Measurements from ENCODE around the gene ODF4.
"Not testable (repeated sequence)": the region's sequence is repeated elsewhere in the genome, so short reads cannot be mapped to it uniquely, and the experiment has no call there.

The ODF4 gene

DNA sequence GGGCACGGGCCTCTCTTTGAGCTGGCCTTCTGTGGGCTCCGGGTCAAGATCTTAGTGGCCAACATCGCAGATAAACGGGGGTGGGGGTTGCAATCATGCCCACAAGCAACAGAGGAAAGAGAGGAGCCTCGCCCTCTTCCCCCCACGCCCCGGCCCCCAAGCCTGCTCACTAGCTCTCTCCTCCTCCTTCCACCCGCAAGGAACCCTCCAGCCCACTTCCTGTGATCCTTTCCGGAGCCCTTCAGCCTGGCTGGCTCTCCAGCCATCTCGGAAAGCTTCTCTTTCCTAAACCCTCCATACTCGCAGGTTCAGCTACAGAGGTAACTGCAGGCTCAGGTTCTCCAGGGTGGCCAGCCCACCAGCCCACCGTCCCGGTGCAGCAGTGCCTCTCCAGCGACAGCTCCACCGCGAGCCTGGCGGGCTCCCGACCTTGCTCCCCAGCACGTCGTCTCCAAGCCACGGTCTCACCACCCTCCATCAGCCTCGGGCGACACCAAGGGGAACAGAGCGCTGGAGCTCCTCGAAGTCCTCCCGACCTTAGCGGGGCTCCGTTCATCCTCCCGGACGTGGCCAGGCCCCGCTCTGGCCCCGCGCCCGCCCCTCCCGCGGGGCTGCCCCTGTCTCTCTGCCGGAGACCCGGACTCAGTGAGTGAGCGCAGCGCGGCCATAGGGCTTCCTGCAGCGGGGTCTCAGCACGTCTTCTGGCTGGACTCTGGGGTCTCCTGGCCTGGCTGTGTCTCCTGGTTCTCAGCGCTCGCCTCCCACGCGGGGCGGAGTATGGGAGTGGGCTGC is 12.9 kb upstream of the ODF4 start:
- FAIRE-seq, result no peak

DNA sequence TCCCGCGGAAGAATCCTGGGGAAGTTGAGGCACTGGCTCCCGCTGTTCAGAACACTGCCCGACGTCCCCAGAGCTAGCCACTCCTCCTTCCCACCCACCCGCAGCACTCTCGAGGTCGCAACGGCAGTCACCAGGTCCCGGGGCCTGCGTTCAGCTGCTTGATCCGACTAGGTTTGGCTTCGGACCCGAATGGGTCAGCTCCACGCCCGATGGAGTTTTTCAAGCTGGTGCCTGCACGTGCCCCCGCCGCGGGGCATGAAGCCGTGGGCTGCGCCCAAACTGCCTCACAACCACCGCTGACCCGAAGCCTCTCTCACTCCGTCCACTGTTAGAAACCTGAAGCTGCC is 12.4 kb upstream of the ODF4 start:
- no peak for FAIRE-seq

More for the DNA sequence above, 12.9 kb upstream of the ODF4 start:
- DNase-seq (ENCODE audit: low spot score), result no peak

DNA sequence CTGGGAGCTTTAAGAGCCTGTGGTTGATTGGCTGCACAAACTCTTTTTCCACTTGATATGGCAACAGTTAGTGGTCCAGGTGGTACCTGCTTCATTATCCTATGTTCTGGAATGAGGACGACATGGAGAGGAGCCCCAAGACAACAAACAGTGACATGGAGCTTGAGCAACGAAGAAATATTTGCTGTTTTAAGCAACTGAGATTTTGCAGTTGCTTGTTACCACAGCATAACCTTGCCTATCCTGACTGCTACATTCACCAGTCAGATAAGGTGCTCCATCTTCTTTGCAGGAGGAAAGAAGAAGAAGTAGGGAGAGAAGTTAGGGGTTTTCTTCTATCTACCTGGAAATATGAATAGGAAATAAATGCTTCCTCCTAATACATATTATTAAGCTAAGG is 7.5 kb upstream of the ODF4 start:
- DNase-seq (ENCODE audit: low spot score) (no peak), FAIRE-seq (no peak)

More for the DNA sequence above, 12.4 kb upstream of the ODF4 start:
- DNase-seq (ENCODE audit: low spot score), result no peak

DNA sequence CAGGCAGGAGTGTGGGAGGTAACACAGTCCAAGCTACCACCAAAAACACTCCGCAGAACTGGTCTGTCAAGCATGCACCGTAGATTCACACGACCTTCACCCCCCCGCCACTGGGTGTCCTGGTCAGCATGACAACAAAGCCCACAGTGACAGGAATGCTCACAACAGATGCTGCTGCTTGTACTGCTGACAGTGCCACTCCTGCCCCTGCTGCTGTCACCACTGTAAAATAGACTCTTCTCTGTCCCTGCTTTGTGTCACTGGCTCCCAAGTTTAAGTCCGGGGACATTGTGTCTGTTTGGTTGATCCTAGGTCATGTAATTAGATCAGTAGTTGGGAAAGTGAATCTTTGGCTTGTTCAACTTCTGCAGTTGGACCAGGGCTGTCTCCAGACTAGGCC is 7.0 kb upstream of the ODF4 start:
- DNase-seq (ENCODE audit: low spot score), result no peak
- no peak for FAIRE-seq

DNA sequence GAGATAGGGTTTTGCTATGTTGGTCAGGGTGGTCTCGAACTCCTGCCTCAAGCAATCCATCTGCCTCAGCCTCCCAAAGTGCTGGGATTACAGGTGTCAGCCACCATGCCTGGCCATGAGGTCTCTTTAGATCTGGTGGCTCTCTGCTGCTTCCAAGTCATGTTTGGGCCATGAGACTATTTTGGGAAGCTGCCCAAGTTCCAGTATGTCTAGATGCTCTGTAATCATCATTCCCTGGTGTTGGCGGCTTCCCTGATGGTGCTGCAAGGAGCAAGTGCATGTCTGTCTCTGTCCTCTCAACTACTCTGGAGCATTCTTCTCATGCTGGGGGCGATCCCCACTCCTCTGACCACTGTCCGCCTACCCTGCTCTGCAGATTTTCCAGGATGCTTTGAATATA is 6.4 kb upstream of the ODF4 start:
- FAIRE-seq (no peak), DNase-seq (ENCODE audit: low spot score) (no peak)

DNA sequence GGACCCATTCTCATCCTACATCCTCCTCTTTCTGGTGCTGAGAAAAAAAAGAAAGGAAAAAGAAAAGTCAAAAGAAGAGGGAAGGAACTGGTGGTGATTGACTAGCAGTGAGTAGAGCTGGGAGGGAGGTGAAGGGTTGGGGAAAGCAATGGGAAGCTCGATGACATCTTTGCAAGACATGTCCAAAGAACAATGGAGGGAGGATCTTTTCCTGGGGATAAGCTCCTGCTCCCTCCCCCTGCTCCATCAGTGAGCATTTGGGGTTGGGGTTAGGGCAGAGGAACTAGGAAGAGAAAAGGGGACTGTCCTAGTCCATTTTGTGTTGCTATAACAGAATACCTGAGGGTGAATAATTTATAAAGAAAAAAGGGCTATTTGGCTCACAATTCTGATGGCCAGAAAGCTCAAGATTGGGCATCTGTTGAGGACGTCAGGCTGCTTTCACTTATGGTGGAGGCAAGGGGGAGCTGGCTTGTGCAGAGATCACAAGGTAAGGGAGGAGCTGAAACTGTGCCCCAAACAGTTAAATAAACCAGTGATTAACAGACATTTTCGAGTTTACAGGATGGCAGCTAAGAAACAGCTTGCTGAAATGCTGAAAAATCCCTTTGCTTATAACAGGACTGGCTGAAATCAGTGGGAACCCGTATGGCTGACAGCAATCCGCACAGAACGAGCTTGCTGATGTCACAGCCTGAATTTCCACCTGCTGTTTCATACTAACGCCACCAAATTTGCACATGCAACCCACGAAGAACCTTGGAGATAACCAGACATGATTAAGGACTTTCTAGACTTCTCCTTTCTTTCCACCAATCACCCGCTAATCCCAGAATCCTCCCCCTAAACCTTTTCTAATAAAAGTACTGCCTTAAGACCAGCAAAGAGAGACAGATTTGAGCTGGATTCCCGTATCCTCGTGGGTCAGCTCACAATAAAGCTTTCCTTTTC is 1.6 kb upstream of the ODF4 start:
- no peak for DNase-seq (ENCODE audit: low spot score)
- FAIRE-seq, result no peak

DNA sequence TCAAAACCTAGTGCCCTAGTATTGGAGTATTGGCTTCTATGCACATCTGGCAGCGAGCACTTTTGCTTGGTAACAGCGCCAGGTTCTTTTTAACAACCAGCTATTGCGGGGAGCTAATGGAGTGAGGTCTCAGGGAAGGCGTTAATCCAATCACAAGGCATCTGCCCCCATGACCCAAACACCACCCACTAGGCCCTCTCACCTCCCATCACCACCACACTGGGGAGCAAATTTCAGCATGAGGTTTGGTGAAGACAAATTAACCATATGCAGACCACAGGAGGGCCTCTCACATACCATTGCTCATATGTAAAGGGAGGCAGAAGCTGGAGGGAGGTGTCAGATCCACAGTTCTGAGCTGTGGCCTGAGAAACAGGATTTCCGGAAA is 893 bp upstream of the ODF4 start:
- DNase-seq (ENCODE audit: low spot score), result no peak
- FAIRE-seq, result no peak

DNA sequence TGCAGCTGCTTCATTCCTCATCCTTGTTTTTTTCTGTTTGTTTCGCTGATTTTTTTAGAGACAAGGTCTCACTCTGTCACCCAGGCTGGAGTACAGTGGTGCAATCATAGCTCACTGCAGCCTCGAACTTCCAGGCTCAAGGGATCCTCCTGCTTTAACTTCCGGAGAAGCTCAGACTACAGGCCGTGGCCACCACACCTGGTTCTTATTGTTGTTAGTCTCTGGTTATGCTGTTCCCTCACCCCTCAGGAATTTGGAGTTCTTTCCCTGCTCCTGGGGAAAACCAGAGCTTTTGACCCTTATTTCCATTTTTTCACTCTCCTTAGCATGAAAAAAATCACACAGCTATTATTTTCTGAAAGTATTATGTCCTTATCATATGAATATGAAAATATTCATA is 1.8 kb downstream of the ODF4 start:
- FAIRE-seq (no peak), DNase-seq (ENCODE audit: low spot score) (no peak)

DNA sequence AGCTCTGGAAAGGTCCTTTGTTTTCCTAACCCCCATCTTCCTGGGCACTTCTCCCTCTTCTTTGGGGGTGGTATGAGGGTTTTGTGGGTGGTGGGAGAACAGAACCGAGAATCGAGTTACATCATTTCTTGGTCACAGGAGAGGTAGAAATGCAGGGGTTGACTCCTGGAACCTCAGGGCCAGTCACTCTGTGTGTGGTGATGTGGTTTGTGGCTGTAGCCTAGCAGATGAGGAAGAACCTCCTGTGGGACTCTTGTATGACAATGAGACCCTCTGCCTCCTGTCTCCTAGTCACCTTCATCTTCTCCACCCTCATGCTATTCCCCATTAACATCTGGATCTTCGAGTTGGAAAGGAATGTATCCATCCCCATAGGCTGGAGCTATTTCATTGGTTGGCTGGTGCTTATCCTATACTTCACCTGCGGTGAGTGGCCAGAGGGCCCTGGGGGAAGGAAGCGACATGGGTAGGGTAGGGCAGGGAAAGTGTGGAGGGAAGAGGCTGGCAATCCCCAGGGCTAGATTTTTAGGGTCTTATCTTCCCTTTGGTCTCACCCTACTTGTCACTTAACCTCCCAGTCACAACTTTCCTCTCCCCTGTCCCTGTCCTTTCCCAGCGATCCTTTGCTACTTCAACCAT is 5.5 kb downstream of the ODF4 start:
- DNase-seq (ENCODE audit: low spot score) (no peak), FAIRE-seq (no peak)

DNA sequence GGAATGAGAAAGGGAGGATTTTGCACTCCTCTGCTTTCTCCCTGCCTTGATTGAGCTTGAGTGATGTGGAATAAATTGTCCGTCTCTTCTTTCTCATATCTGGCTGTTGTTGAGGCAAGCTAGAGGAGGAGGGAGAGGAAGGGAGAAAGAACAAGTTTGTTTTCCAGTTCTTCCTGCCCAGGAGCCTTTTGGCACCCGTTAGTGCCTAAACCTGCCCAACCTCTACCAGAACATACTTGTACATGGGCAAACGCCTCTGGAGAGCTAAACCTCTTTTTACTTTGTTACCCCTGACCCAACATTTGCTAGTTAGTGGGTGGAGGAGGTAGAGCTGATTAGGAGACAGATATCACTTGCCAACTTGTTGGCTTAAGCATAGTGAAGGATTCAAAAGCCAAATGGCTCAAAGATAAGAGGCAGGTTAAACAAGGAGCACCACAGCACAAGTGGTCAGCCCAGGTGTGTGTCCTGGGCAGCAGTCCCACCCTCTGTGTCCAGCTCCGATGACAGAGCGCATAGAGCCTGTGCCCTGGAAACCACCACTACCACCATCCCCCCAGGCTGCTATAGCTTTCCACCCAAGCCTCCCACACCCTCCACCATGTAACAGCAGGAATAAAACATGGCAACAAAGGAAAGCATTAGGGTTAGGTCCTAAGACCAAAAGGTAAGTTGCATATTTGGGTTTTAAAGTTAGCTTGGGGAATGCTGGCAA is 6.5 kb downstream of the ODF4 start:
- FAIRE-seq, result no peak
- no peak for DNase-seq (ENCODE audit: low spot score)

DNA sequence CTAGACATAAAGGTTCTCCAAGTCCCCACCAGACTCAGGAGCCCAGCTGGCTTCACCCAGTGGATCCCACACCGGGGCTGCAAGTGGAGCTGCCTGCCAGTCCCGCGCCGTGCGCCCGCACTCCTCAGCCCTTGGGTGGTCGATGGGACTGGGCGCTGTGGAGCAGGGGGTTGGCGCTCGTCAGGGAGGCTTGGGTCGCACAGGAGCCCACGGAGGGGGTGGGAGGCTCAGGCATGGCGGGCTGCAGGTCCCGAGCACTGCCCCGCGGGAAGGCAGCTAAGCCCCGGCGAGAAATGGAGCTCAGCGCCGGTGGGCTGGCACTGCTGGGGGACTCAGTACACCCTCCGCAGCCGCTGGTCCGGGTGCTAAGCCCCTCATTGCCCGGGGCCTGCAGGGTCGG is 7.4 kb downstream of the ODF4 start:
- FAIRE-seq; DNase-seq (ENCODE audit: low spot score): not testable (repeated sequence)

DNA sequence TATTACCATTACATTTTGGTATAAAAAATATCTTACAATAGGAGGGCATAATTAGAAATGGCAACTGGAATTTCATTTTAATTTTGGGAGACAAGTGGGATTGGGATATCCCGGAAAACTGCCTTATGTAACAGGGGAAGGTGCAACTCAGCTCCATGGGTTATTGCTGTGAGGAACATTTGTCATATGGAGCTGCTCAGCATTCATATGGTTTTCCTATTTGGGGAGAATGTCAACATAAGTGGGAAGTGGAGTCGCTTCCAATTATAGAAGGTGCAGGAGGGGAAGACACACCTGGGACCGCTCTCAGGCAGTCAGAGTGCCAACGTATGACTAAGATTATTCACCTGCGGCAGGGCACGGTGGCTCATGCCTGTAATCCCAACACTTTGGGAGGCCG is 10.7 kb downstream of the ODF4 start:
- DNase-seq (ENCODE audit: low spot score) (no peak), FAIRE-seq (no peak)

DNA sequence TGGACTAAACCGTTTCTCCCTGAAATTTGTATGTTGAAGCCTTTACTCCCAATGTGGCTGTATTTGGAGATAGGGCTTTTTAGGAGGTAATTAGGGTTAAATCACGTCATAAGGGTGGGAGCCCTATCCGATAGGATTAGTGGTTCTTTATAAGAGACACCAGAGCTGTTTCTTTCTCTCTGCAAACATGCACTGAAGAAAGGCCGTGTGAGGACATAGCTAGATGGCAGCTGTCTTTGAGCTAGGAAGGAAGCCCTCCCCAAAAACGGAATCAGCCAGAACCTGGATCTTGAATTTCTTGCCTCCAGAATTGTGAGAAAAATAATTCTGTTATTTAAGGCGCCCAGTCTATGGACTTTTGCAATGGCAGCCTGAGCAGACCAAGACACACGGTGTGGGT is 14.1 kb downstream of the ODF4 start:
- FAIRE-seq (no peak), DNase-seq (ENCODE audit: low spot score) (no peak)

DNA sequence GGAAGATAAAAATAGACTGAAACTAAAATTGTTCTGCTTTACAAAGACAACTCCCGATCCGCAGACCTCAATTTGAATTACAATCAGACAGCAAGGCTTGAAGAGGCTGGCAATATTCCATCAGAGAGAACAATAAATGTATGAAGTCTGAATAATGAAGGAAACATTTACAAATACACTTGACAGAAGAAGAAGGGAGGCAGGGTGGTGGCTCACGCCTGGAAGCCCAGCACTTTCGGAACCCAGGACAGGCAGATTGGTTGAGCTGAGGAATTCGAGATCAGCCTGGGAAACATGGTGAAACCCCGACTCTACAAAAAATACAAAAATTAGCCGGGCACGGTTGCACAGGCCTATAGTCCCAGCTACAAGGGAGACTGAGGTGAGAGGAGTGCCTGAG is 14.6 kb downstream of the ODF4 start:
- no peak for DNase-seq (ENCODE audit: low spot score)
- no peak for FAIRE-seq

DNA sequence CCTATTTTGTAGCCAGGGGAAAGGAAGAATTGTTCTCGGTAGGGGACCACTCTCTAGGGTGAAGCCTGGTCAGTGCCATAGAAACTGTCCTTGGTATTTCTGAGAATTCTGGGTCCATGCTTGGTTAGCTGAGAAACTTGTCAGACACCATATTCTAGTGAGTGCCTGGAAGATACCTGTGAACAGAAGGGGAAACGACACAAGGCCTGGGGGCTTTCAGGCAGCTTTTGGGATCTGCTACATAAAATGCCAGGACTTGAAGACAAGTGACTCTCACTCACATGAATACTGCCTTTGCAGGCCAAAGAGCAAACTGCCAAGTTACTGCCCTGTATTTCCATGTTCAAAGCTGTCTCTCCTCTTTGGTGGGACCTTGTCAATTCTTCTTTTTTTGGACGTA is 18.3 kb downstream of the ODF4 start:
- FAIRE-seq (no peak), DNase-seq (ENCODE audit: low spot score) (no peak)

DNA sequence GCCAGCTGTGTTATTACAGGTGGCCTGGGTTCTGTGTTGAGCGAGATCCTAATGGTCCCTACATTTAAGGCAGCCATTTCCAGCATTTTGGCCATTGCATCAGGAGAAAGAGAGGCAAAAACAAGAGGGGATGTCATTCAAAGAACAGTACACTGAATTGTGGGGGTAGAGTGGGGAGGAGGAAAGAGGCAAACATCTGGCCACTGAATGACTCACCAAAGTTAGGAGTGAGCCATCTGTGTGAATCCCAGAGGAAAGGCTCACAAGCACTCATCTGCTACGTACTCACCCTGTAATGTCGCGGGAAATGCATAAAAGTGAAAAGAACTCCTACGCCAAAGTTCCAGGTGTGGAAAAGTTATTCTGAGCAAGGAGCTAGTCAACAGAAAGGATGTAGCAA is 20.1 kb downstream of the ODF4 start:
- no peak for FAIRE-seq
- peak; percentile 66 for DNase-seq (ENCODE audit: low spot score)

DNA sequence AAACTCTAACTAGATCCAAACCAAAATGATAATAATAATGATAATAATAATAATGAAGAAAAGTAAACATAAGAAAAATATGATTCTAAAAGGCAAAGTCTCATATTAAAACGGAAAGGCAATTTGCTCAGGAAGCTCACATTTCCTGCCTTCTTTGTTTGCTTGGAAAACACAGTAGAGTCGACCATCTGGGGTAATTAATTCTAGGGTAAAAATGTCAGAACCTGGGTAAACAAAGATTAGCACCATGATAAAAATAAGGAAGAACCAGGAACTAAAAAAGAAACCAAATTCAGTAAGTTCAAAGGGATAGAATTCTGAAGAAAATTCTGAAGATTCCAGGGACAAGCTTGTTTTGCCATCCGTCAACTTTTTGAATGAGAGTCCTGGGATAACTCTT is 20.6 kb downstream of the ODF4 start:
- no peak for DNase-seq (ENCODE audit: low spot score)
- FAIRE-seq, result no peak

DNA sequence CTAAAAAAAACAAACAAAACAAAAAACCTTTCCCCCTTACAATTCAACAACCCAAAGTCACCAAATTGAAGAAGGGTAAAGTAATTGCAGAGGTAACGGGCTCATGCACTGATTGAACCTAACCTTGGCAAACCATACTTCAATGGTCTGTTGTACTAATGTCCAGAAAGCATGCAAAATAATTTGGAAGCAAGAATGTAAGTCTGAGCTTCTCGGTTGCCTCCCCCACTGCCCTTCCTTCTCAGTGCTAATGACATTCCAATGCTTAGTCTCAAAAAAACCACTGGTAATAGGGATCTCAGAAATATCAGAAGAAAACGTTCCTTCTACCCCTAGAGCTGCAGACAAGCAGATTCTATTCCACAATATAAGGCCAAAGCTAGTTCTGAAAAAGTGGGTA is 21.1 kb downstream of the ODF4 start:
- no peak for DNase-seq (ENCODE audit: low spot score)
- FAIRE-seq, result no peak

DNA sequence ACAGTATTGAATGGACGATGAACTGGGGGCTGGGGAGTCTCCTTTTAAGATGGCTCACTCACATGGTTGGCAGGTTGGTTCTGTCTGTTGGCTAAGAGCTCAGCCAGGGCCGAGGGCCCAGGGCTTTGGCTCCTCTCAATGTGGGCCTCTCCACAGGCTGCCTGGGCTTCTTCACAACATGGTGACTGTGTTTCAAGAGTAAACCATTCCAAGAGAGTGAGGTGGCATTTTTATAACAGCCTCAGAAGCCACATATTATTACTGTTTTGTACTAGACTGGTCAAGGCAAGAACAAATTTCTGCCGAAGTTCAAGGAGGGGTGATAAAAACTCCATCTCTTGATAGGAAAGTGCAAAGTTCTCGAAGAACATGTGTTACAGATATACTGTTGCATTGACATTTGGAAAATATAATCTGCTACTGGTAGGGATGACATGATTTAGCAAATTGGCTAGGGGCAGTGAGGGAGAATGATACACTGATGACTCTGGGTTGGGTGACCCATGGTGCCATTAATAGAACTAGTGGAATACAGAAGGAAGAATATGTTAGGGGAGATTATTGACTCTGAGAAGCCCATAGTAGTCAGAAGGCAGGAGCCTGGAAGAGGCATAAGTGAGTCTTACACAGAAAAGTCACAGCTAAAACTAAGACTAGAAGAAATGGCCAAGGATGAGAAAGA is 23.2 kb downstream of the ODF4 start:
- FAIRE-seq, result no peak
- DNase-seq (ENCODE audit: low spot score), result no peak

DNA sequence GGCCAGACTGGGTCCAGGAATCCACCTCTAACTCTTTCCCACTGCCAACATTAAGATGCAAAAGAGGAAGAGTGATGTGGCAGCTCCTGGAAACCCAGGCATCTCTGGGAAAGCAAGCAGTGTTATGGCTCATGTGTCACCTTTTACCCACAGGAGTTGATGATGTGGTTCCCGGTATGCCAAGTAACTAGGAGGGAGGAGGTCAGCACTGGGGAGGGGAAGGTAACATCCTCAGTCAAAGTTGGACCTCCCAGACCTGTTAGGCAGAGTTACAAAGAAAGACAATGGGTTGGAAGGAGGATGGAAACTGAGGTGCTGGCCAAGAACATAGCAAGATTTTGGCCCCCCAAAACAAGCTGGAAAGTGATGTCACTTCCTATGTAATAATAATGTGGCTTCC is 25.5 kb downstream of the ODF4 start:
- FAIRE-seq, result no peak
- DNase-seq (ENCODE audit: low spot score), result no peak

DNA sequence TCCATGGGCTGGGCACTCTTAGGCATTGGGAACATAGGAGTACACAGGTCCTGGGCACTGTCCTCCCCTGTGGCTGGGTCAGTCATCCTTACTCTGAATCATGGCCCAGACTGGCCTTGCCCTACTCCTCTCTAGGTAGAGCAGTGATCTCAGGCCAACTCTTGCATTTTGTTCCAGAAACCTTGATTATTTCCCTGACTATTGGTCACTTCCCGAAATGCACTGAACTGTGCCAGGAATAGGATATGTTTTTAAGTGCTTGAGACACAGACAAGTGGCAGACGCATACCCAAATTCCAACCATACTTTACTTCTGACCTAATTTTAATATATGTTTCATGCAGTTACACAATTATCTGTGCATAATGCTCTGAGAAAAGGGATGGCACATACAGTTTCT is 26.6 kb downstream of the ODF4 start:
- FAIRE-seq, result no peak
- no peak for DNase-seq (ENCODE audit: low spot score)

Measured in urothelium cell line (cell line).